DMS53 (cell line): ENCODE measurements around the gene SSH3.

Experiments
- DNase-seq: peaks from one replicate; lab custom pipeline; 2025; lab: John Stamatoyannopoulos, UW

The SSH3 gene

GRCh38 chr11:67303132-67303834 lies at the start of gene SSH3:
Gene SSH3 (plus strand): TSS chr11:67303530. CDS start chr11:67303626, 96 bp downstream.
- DNase-seq, result peak; percentile 96

- no peak for DNase-seq
Measured at GRCh38 chr11:67253872-67254624, 49.3 kb upstream of the SSH3 start.

GRCh38 chr11:67254798-67255197 lies 48.5 kb upstream of the SSH3 start:
- DNase-seq, result no peak

GRCh38 chr11:67255353-67255752 lies 48.0 kb upstream of the SSH3 start:
- no peak for DNase-seq

GRCh38 chr11:67255864-67256263 lies 47.5 kb upstream of the SSH3 start:
- DNase-seq, result no peak

GRCh38 chr11:67256477-67257135 lies 46.7 kb upstream of the SSH3 start:
- no peak for DNase-seq

- no peak for DNase-seq
Measured at GRCh38 chr11:67260406-67260805, 42.9 kb upstream of the SSH3 start.

- peak; percentile 82 for DNase-seq
Measured at GRCh38 chr11:67260885-67261639, 42.3 kb upstream of the SSH3 start.

GRCh38 chr11:67261640-67261945 lies 41.7 kb upstream of the SSH3 start:
- no peak for DNase-seq

- DNase-seq, result peak; percentile 77
Measured at GRCh38 chr11:67261946-67262681, 41.2 kb upstream of the SSH3 start.

GRCh38 chr11:67262731-67263675 lies 40.3 kb upstream of the SSH3 start:
- DNase-seq, result peak; percentile 95

- DNase-seq, result no peak
Measured at GRCh38 chr11:67264260-67264659, 39.1 kb upstream of the SSH3 start.

- DNase-seq, result no peak
Measured at GRCh38 chr11:67264877-67265632, 38.3 kb upstream of the SSH3 start.

GRCh38 chr11:67265633-67266448 lies 37.5 kb upstream of the SSH3 start:
- DNase-seq, result peak; percentile 89

- DNase-seq, result peak; percentile 89
Measured at GRCh38 chr11:67266449-67267187, 36.7 kb upstream of the SSH3 start, which contains the start of gene GRK2. Gene GRK2 (plus strand): TSS chr11:67266473. CDS start chr11:67266700, 227 bp downstream.

GRCh38 chr11:67267188-67268080 lies 35.9 kb upstream of the SSH3 start:
- peak; percentile 78 for DNase-seq
